H1 (cell line): Measurements from ENCODE around the gene SMIM38. TPM values are rescaled to one million over a fixed set of nuclear protein-coding genes. Genes with fewer than 3 reads are reported as not detected.

Experiments
- BACH1 ChIP-seq: IDR thresholded peaks from 2 replicates; pipeline ENCODE4 v1.6.1; 2012; ENCODE audit warnings: low read length, improper control_type of control experiment
- CHD1 ChIP-seq: IDR thresholded peaks from 2 replicates; pipeline ENCODE4 v1.6.1; 2012; ENCODE audit warnings: low read depth, low read length, improper control_type of control experiment
- POLR2A ChIP-seq, 2 experiments: IDR thresholded peaks; 1 replicate in 1 of 2; 2 replicates in 1 of 2; pipeline ENCODE4 v1.6.1; 2011; ENCODE audit warnings: low read depth in 2 of 2, low read length in 2 of 2, mild to moderate bottlenecking in 2 of 2; ENCODE audit errors: control extremely low read depth in 1 of 2
- SAP30 ChIP-seq: fragments of 300-600 bp; sonication (generic); IDR thresholded peaks from 2 replicates; pipeline ENCODE4 v1.7.1; 2012; ENCODE audit warnings: low read length, moderate library complexity, mild to moderate bottlenecking, inconsistent platforms; ENCODE audit not compliant: insufficient read depth, insufficient replicate concordance
- SIRT6 ChIP-seq: IDR thresholded peaks from one replicate; pipeline ENCODE4 v1.7.1; 2012; ENCODE audit warnings: low read length, inconsistent platforms
- SRF ChIP-seq: IDR thresholded peaks from 2 replicates; pipeline ENCODE4 v1.6.1; 2011; ENCODE audit warnings: mild to moderate bottlenecking, low read depth, low read length, moderate library complexity
- polyA plus RNA-seq, 7 experiments: library from polyadenylated mRNA; depleted of rRNA in 3 of 7; stranded (reverse) in 5 of 7; unstranded in 2 of 7; fragments of >200 nt in 5 of 7; fragments of 200-250 nt in 2 of 7; gene quantifications; 1 replicate in 5 of 7; 2 replicates in 1 of 7; 4 replicates in 1 of 7; pipeline versions ENCODE4 v1.2.1 to v1.2.3, GENCODE V29; 2011 to 2013; ENCODE audit warnings: missing spikeins in 2 of 7, mixed read lengths in 2 of 7
- total RNA-seq: library from RNA; stranded (reverse); fragmentation: NEBNext Ultra II Directional; extraction: Animal tissue kit (Norgen Biotek cat#: 25700); gene quantifications from 2 replicates; pipeline ENCODE4 v1.2.1, GENCODE V29; 2021
- TF ChIP-seq, protein P1 (sequence below): IDR thresholded peaks from 2 replicates; pipeline ENCODE4 v1.6.1; 2011; ENCODE audit warnings: low read length, improper control_type of control experiment

Gene SMIM38
- total and polyA plus RNA-seq, 2 of the 8 experiments (the other 6 are each of a cell fraction or from before 2014, with no cell fraction given), result 0.17 to 0.20 TPM

GRCh38 chr11:69190796-69191536 is 35.2 kb downstream of the SMIM38 start (continued):
- TF ChIP-seq CHD1 (no peak), SIRT6 (no peak), POLR2A (IDR thresholded peaks at IDR 0.05; ENCODE audit: control extremely low read depth in 1 of 2, low read depth in 2 of 2, low read length in 2 of 2) (no peak), SRF (no peak), BACH1 (no peak), SAP30 (no peak)
- TF ChIP-seq, protein P1, sequence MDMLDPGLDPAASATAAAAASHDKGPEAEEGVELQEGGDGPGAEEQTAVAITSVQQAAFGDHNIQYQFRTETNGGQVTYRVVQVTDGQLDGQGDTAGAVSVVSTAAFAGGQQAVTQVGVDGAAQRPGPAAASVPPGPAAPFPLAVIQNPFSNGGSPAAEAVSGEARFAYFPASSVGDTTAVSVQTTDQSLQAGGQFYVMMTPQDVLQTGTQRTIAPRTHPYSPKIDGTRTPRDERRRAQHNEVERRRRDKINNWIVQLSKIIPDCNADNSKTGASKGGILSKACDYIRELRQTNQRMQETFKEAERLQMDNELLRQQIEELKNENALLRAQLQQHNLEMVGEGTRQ, result no peak
- TF ChIP-seq, all 59 proteins: peak for 0
